Activated gamma-delta T cell treated with anti-CD3 and anti-CD28 coated beads, Interleukin-2, amount 50 U/mL, for 16 hours (primary cell): Measurements from ENCODE around the gene KRTAP5-9.
"Not testable (repeated sequence)": the region's sequence is repeated elsewhere in the genome, so short reads cannot be mapped to it uniquely, and the experiment has no call there.

Experiments
- DNase-seq: peaks from one replicate; pipeline ENCODE4 v3.0.0-alpha.2; 2020; ENCODE audit warnings: low read depth

KRTAP5-9 gene

DNA sequence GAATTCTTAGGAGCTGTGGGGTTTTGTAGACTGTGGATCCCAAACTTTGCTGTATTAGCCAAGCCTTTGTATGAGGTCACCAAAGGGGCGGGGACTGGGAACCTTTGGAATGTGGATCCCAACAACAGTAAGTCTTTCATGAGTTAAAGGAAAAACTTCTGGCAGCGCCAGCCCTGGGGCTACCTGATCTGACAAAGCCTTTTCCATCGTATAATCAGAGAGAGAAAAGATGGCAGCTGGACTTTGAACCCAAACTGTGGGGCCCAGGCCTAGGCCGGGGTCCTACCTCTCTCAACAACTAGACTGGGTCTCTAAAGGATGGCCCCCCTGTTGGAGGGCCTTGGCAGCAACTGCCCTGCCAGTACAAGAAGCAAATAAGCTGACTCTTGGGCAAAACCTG, 40.1 kb downstream of the KRTAP5-9 start:
- not testable (repeated sequence) for DNase-seq

GRCh38 chr11:71588822-71589545, 40.8 kb downstream of the KRTAP5-9 start:
- DNase-seq, result not testable (repeated sequence)

DNA sequence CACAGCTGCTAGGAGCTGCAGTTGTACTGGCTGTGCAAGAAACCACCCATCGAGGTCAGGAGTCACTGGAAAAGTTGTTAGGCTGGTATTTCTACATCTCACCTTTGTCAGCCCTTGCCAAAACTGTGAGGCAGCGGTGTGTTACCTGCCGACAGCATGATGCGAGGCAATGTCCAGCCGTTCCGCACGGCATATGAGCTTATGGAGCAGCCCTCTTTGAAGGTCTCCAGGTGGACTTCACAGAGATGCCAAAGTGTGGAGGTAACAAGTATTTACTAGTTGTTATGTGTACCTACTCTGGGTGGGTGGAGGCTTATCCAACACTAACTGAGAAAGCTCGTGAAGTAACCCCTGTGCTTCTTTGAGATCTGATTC, 41.3 kb downstream of the KRTAP5-9 start:
- not testable (repeated sequence) for DNase-seq
